Measurements from ENCODE around the gene WSCD2. TPM values are rescaled to one million over a fixed set of nuclear protein-coding genes. Genes with fewer than 3 reads are reported as not detected.

Gene WSCD2
- polyA plus RNA-seq, 10 donors = 1.4 to 4.2 (median 3.1) TPM

- no peak for DNase-seq
Observed at GRCh38 chr12:108266131-108266530, 137.0 kb downstream of the WSCD2 start.

- no peak for DNase-seq
Observed at GRCh38 chr12:108267450-108267849, 138.4 kb downstream of the WSCD2 start.

GRCh38 chr12:108268397-108268796, 139.3 kb downstream of the WSCD2 start:
- no peak for DNase-seq

GRCh38 chr12:108269224-108269623, 140.1 kb downstream of the WSCD2 start:
- no peak for DNase-seq

- DNase-seq = no peak
Observed at GRCh38 chr12:108270035-108270848, 141.2 kb downstream of the WSCD2 start.

GRCh38 chr12:108270849-108271143, 141.7 kb downstream of the WSCD2 start:
- no peak for DNase-seq

- no peak for DNase-seq
Observed at GRCh38 chr12:108271951-108272872, 143.1 kb downstream of the WSCD2 start.

GRCh38 chr12:108273217-108273616, 144.1 kb downstream of the WSCD2 start:
- no peak for DNase-seq

GRCh38 chr12:108277613-108278012, 148.5 kb downstream of the WSCD2 start:
- DNase-seq = no peak

GRCh38 chr12:108282160-108282559, 153.1 kb downstream of the WSCD2 start:
- no peak for DNase-seq

GRCh38 chr12:108282676-108283075, 153.6 kb downstream of the WSCD2 start:
- DNase-seq = no peak

GRCh38 chr12:108284163-108284562, 155.1 kb downstream of the WSCD2 start:
- no peak for DNase-seq

GRCh38 chr12:108285016-108285415, 155.9 kb downstream of the WSCD2 start:
- no peak for DNase-seq

GRCh38 chr12:108287227-108287626, 158.1 kb downstream of the WSCD2 start:
- DNase-seq = no peak

- peak; percentile 70 to 94 (median 85) for DNase-seq
Observed at GRCh38 chr12:108289350-108290161, 160.5 kb downstream of the WSCD2 start.

- DNase-seq = no peak
Observed at GRCh38 chr12:108295641-108296040, 166.6 kb downstream of the WSCD2 start.

- DNase-seq = no peak
Observed at GRCh38 chr12:108296945-108297344, 167.9 kb downstream of the WSCD2 start.

- DNase-seq = no peak
Observed at GRCh38 chr12:108297424-108297823, 168.3 kb downstream of the WSCD2 start.

GRCh38 chr12:108297895-108298760, 169.0 kb downstream of the WSCD2 start:
- no peak for DNase-seq

- DNase-seq = no peak
Observed at GRCh38 chr12:108298761-108299275, 169.7 kb downstream of the WSCD2 start.

GRCh38 chr12:108299516-108299915, 170.4 kb downstream of the WSCD2 start:
- no peak for DNase-seq

All from muscle of back (tissue), 11 donors.